Mesenchymal stem cell (in vitro differentiated cells and primary cell): Measurements from ENCODE around the gene ASCC2.
"Not testable (repeated sequence)": the region's sequence is repeated elsewhere in the genome, so short reads cannot be mapped to it uniquely, and the experiment has no call there.

Experiments
- DNase-seq: peaks from one replicate; pipeline ENCODE4 v3.0.0-alpha.2; 2013
- H2AFZ ChIP-seq: one replicate; pipeline ENCODE4 v1.6.1; 2013; ENCODE audit warnings: low read depth, mild to moderate bottlenecking, control low read depth, inconsistent platforms, low read length, moderate library complexity
- H2AK5ac ChIP-seq: 2 replicates; pipeline ENCODE4 v1.6.1; 2013; ENCODE audit warnings: low read length, moderate library complexity, mild to moderate bottlenecking, inconsistent platforms; ENCODE audit not compliant: severe bottlenecking
- H2BK120ac ChIP-seq: one replicate; pipeline ENCODE4 v1.6.1; 2013; ENCODE audit warnings: low read depth, mild to moderate bottlenecking, inconsistent platforms, low read length, moderate library complexity
- H2BK12ac ChIP-seq, 2 experiments: one replicate each; pipeline ENCODE4 v1.6.1; 2013; ENCODE audit warnings: inconsistent platforms in 2 of 2, low read length in 2 of 2, mild to moderate bottlenecking in 2 of 2, moderate library complexity in 2 of 2, control low read depth in 1 of 2
- H2BK15ac ChIP-seq: one replicate; pipeline ENCODE4 v1.6.1; 2013; ENCODE audit warnings: mild to moderate bottlenecking, low read depth, inconsistent platforms; ENCODE audit not compliant: poor library complexity, severe bottlenecking
- H2BK5ac ChIP-seq: 2 replicates; pipeline ENCODE4 v1.6.1; 2013; ENCODE audit warnings: low read depth, mild to moderate bottlenecking, low read length, control low read depth, inconsistent platforms; ENCODE audit not compliant: poor library complexity, severe bottlenecking
- H3K14ac ChIP-seq, 2 experiments: one replicate each; pipeline ENCODE4 v1.6.1; 2013; ENCODE audit warnings: inconsistent platforms in 2 of 2, low read length in 2 of 2, control low read depth in 1 of 2, mild to moderate bottlenecking in 1 of 2, moderate library complexity in 1 of 2
- H3K18ac ChIP-seq, 2 experiments: one replicate each; pipeline ENCODE4 v1.6.1; 2013; ENCODE audit warnings: inconsistent platforms in 2 of 2, low read length in 2 of 2, control low read depth in 1 of 2, low read depth in 1 of 2, mild to moderate bottlenecking in 1 of 2
- H3K23ac ChIP-seq, 2 experiments: one replicate each; pipeline ENCODE4 v1.6.1; 2013; ENCODE audit warnings: inconsistent platforms in 2 of 2, low read length in 2 of 2, mild to moderate bottlenecking in 2 of 2, moderate library complexity in 2 of 2, control low read depth in 1 of 2
- H3K27ac ChIP-seq: 2 replicates; pipeline ENCODE4 v1.5.1; 2013; ENCODE audit warnings: mild to moderate bottlenecking, moderate library complexity, low read length, control low read depth, inconsistent platforms; ENCODE audit not compliant: poor library complexity, severe bottlenecking
- H3K27me3 ChIP-seq, 2 experiments: 2 replicates each; pipeline versions ENCODE4 v1.6.1 to v1.7.0; 2013; ENCODE audit warnings: low read length in 2 of 2, mild to moderate bottlenecking in 2 of 2, moderate library complexity in 2 of 2, control low read depth in 1 of 2, inconsistent platforms in 1 of 2; ENCODE audit not compliant: control insufficient read depth in 1 of 2, insufficient read depth in 1 of 2
- H3K36me3 ChIP-seq, 2 experiments: 2 replicates each; pipeline versions ENCODE4 v1.6.1 to v1.7.0; 2013; ENCODE audit warnings: low read length in 2 of 2, control low read depth in 1 of 2, inconsistent platforms in 1 of 2, low read depth in 1 of 2, mild to moderate bottlenecking in 1 of 2; ENCODE audit not compliant: insufficient read depth in 2 of 2, control insufficient read depth in 1 of 2
- H3K4ac ChIP-seq, 2 experiments: one replicate each; pipeline ENCODE4 v1.6.1; 2013; ENCODE audit warnings: inconsistent platforms in 2 of 2, low read length in 2 of 2, mild to moderate bottlenecking in 2 of 2, moderate library complexity in 2 of 2, control low read depth in 1 of 2, low read depth in 1 of 2
- H3K4me1 ChIP-seq: 2 replicates; pipeline ENCODE4 v1.6.1; 2013; ENCODE audit warnings: low read depth, low read length, control low read depth; ENCODE audit not compliant: control insufficient read depth, insufficient read depth
- H3K4me2 ChIP-seq: 2 replicates; pipeline ENCODE4 v1.6.1; 2013; ENCODE audit warnings: low read length, mild to moderate bottlenecking, inconsistent platforms; ENCODE audit not compliant: poor library complexity, severe bottlenecking
- H3K4me3 ChIP-seq, 2 experiments: 2 replicates each; pipeline versions ENCODE4 v1.5.1 to v1.7.0; 2013; ENCODE audit warnings: low read length in 2 of 2, mild to moderate bottlenecking in 2 of 2, control low read depth in 1 of 2, low read depth in 1 of 2; ENCODE audit not compliant: insufficient read depth in 1 of 2
- H3K79me1 ChIP-seq: replicated peaks from 2 replicates; pipeline ENCODE4 v1.6.1; 2013; ENCODE audit warnings: mild to moderate bottlenecking, control low read depth, low read length, inconsistent platforms; ENCODE audit not compliant: poor library complexity, severe bottlenecking
- H3K9ac ChIP-seq: 2 replicates; pipeline ENCODE4 v1.7.0; 2013; ENCODE audit warnings: mild to moderate bottlenecking, low read length, moderate library complexity
- H3K9me3 ChIP-seq: 2 replicates; pipeline ENCODE4 v1.7.0; 2013; ENCODE audit warnings: mild to moderate bottlenecking, low read length; ENCODE audit not compliant: control insufficient read depth
- H4K8ac ChIP-seq: one replicate; pipeline ENCODE4 v1.6.1; 2013; ENCODE audit warnings: inconsistent platforms, mild to moderate bottlenecking, low read length, moderate library complexity
- H4K91ac ChIP-seq: one replicate; pipeline ENCODE4 v1.6.1; 2013; ENCODE audit warnings: mild to moderate bottlenecking, low read length, inconsistent platforms
- WGBS: methylation state at CpG from one replicate; pipeline ENCODE4 v1.1.7; 2013; ENCODE audit warnings: mixed read lengths; 5-methylcytosine and 5-hydroxymethylcytosine counted together

Gene ASCC2

DNA sequence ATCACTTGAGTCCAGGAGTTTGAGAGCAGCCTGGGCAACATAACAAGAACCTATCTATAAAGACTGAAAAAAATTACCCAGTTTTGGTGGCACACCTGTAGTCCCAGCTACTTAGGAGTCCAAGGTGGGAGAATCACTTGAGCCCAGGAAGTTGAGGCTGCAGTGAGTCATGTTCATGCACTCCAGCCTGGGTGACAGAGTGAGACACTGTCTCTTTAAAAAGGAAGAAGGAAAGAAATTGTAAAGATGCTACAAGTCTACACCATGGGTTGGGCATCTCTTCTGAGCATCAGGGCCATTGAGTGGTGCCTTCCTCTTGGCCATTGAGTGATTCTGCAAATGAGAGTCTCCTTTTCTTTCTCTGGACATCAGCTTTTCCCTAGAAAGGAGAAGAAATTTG is 29.2 kb upstream of the ASCC2 start:
- H2AK5ac ChIP-seq: no peak overlapping the region
- no peak overlapping the region for H3K4ac ChIP-seq
- H3K4me1 ChIP-seq: peaks cover 17% of the 10 kb centered on the region
- H3K9me3 ChIP-seq: no peaks in the 10 kb centered on the region
- no peak overlapping the region for H3K14ac ChIP-seq
- no peak overlapping the region for H2BK5ac ChIP-seq
- no peak overlapping the region for H3K9ac ChIP-seq
- no peak for DNase-seq
- peaks cover 0 to 17% of the 10 kb centered on the region in 2 experiments for H3K27me3 ChIP-seq
- H3K27ac ChIP-seq: no peak overlapping the region
- no peak overlapping the region for H2BK15ac ChIP-seq
- H4K91ac ChIP-seq: no peak overlapping the region
- H3K23ac ChIP-seq: no peak overlapping the region
- no peak overlapping the region for H2AFZ ChIP-seq
- H4K8ac ChIP-seq: no peak overlapping the region
- H3K4me2 ChIP-seq: no peak overlapping the region
- H3K36me3 ChIP-seq: no peaks in the 10 kb centered on the region
- H2BK120ac ChIP-seq: no peak overlapping the region
- no peak overlapping the region for H2BK12ac ChIP-seq
- no peak overlapping the region for H3K4me3 ChIP-seq
- H3K79me1 ChIP-seq: no peaks in the 10 kb centered on the region
- H3K18ac ChIP-seq: no peak overlapping the region

DNA sequence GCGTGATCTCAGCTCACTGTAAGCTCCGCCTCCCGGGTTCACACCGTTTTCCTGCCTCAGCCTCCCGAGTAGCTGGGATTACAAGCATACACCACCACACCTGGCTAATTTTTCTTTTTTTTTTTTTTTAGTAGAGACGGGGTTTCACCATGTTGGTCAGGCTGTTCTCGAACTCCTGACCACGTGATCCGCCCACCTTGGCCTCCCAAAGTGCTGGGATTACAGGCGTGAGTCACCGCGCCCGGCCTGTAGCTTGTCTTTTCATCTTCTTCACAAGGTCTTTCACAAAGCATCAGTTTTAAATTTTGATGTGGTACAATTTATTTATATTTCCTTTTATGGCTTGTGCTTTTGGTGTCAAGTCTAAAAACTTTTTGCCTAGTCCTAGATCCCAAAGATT is 27.5 kb upstream of the ASCC2 start:
- not testable (repeated sequence) for H2BK15ac ChIP-seq, H3K4me1 ChIP-seq, H3K79me1 ChIP-seq, H3K36me3 ChIP-seq, H4K8ac ChIP-seq, DNase-seq, H2BK12ac ChIP-seq, H3K4me3 ChIP-seq, H3K4me2 ChIP-seq, H3K23ac ChIP-seq, H3K9ac ChIP-seq, H4K91ac ChIP-seq, H3K9me3 ChIP-seq, H3K18ac ChIP-seq, H2AFZ ChIP-seq, H2AK5ac ChIP-seq, H2BK5ac ChIP-seq, H2BK120ac ChIP-seq, H3K14ac ChIP-seq, H3K27ac ChIP-seq, H3K4ac ChIP-seq
- peaks cover 0 to 11% of the 10 kb centered on the region in 2 experiments for H3K27me3 ChIP-seq
- WGBS: 89% methylated on average over 8 of the region's 13 CpGs

DNA sequence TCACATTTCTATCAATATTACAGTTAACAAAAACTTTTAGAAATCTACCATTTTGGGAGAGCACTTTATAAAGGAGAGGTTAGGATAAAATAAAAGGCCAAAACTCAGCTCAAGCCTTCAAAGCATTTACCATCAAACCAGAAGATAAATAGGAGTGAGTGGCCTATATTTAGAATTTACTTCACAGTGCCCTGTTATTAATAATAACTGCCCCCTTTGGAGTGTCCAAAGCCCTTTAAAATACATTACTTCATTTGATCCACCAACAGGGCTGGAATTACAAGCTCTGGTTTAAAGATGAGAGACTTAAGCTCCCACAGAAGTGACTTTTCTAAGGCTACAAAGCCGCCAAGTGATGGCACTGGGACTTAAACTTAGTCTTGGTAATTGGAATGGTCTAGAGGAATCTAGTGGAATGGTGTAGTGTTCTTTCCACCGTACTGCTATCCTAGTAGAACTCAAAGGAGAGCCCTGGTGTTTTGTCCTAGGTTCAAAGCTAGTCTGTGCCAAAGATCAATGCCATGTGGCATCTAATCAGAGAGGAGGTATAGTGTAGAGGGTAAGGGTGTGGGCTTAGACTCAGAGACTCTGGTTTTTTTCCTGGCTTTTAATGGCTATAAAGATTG is 23.7 kb upstream of the ASCC2 start:
- WGBS: 94% methylated on average over 2 of the region's 2 CpGs
- Histone ChIP-seq H3K14ac (no peak overlapping the region), H3K9ac (no peak overlapping the region), H3K23ac (no peak overlapping the region), H4K8ac (no peak overlapping the region), H4K91ac (no peak overlapping the region), H2BK15ac (no peak overlapping the region), H3K79me1 (no peaks in the 10 kb centered on the region), H3K4ac (no peak overlapping the region), H3K9me3 (no peaks in the 10 kb centered on the region), H2BK120ac (no peak overlapping the region), H3K27ac (no peak overlapping the region), H3K4me1 (no peaks in the 10 kb centered on the region), H2AK5ac (no peak overlapping the region), H2BK12ac (no peak overlapping the region), H3K27me3 (peaks cover 0 to 7% of the 10 kb centered on the region in 2 experiments), H2BK5ac (no peak overlapping the region), H3K4me2 (no peak overlapping the region), H3K4me3 (no peak overlapping the region), H3K18ac (no peak overlapping the region), H2AFZ (no peak overlapping the region), H3K36me3 (no peaks in the 10 kb centered on the region)
- no peak for DNase-seq

DNA sequence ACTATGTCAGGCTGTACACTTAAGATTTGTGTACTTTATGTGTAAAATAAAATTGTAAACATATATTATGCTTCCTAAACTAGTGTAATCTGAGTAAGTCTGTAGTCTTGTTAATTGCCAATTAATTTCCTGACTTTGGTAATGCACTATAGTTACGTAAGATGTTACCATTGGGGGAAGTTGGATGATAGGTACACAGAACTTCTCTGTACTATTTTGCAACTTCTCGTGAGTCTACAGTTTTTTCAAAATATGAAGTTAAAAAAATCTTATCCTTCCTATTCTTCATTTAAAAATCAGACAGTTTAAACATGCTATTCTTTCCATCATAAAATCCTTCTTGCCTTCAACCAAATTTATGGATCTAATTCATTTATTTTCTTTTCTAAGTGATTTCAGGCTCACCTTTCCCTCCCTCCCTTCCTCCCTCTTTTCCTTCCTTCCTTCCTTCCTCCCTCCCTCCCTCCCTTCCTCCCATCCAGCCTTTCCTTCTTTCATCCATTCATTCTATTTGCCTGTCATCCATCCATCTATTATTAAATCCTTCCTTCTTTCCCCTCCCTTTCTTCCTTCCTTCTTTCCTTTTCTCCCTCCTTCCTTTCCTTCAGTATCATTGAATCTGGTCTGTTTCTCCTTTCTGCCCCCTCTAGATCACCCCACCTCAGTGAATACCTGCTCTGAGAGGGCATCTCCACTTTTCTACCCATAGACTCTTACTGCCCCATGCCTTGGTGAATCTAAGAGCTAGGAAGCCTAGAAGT is 22.1 kb upstream of the ASCC2 start:
- Histone ChIP-seq H2BK15ac (no peak overlapping the region), H3K4ac (no peak overlapping the region)
- DNase-seq: no peak

More for the DNA sequence above, 22.1 kb upstream of the ASCC2 start:
- H3K27me3 ChIP-seq: peaks cover 0 to 7% of the 10 kb centered on the region in 2 experiments
- no peaks in the 10 kb centered on the region for H3K36me3 ChIP-seq
- H3K18ac ChIP-seq: no peak overlapping the region
- no peak overlapping the region for H3K23ac ChIP-seq
- H3K4me1 ChIP-seq: no peaks in the 10 kb centered on the region
- H3K79me1 ChIP-seq: no peaks in the 10 kb centered on the region
- no peak overlapping the region for H3K4me3 ChIP-seq
- no peak overlapping the region for H2BK12ac ChIP-seq
- no peak overlapping the region for H4K91ac ChIP-seq
- 93% methylated on average over 2 of the region's 2 CpGs for WGBS
- no peak overlapping the region for H3K14ac ChIP-seq
- H3K9ac ChIP-seq: no peak overlapping the region
- H2AFZ ChIP-seq: no peak overlapping the region
- no peak overlapping the region for H2AK5ac ChIP-seq
- H2BK120ac ChIP-seq: no peak overlapping the region
- no peak overlapping the region for H2BK5ac ChIP-seq
- H3K4me2 ChIP-seq: no peak overlapping the region
- no peak overlapping the region for H3K27ac ChIP-seq
- no peak overlapping the region for H4K8ac ChIP-seq
- no peaks in the 10 kb centered on the region for H3K9me3 ChIP-seq
